SK-N-MC (cell line): ENCODE measurements around the gene MEIS2.

Experiments
- EZH2 ChIP-seq: fragments of 200-600 bp; sonication (generic); IDR thresholded peaks from one replicate; pipeline ENCODE4 v1.6.1; 2017; ENCODE audit warnings: antibody characterized with exemption
- POLR2AphosphoS5 ChIP-seq: IDR thresholded peaks from 2 replicates; pipeline ENCODE4 v1.6.1; 2012; ENCODE audit warnings: mild to moderate bottlenecking, low read depth, low read length, borderline replicate concordance

DNA sequence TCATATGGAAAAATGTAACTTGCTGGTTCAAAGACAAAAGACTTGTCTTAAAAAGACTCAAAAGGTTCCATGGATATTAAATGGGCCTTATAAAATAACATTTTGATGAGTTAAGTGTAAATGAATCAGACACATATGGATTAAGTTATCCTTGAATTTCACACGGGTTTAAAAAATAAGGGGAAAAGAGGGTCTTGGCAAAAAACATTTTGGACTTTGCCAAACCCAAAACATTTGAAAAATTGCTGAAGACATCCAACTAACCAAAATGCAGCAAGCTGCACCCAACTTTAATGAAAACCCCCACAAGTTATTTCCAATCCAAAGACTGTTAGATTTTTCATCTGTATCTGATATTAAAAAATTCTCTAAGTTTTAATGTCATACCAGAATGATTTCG, 200.7 kb downstream of the MEIS2 start:
- TF ChIP-seq POLR2AphosphoS5 = no peak
- TF ChIP-seq EZH2 = no peak
